ENCODE measurements around the gene ROBO1.

GRCh38 chr3:79412537-79412936 is 355.3 kb downstream of the ROBO1 start:
- TF ChIP-seq EZH2phosphoT487 (IDR thresholded peaks at IDR 0.05; ENCODE audit: insufficient read depth, low read depth) (no peak), EZH2 (IDR thresholded peaks at IDR 0.05; ENCODE audit: insufficient read depth, poor library complexity, severe bottlenecking) (no peak)
